Ecto neural progenitor cell (in vitro differentiated cells): ENCODE results near the gene PLPPR4.

Source experiments
- DNase-seq: peaks from one replicate; pipeline ENCODE4 v3.0.0-alpha.2; 2018; ENCODE audit warnings: low spot score

PLPPR4 gene

GRCh38 chr1:99348397-99349132 is 84.3 kb downstream of the PLPPR4 start:
- DNase-seq = no peak

DNA sequence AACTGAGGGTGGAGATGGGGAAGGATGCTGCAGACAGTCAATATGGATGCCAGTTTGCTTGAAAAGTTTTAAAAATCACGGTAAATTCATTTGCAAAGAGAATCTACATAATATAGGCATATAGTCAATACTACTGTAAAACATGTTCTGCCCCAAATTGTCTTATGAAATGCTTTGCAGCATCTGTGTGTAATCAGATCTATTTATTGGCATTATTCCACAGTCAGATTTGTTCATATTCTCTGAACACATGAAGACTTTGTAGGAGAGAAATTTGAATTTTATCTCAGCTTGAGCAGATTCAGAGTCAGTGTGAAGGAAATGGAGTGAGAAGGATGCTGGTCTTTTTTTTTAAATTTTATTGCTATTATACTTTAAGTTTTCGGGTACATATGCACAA is 88.5 kb downstream of the PLPPR4 start:
- no peak for DNase-seq

- DNase-seq = no peak
Observed at GRCh38 chr1:99358770-99359169, 94.5 kb downstream of the PLPPR4 start.
